ENCODE data around the gene HRH1. TPM values are rescaled to one million over a fixed set of nuclear protein-coding genes. Genes with fewer than 3 reads are reported as not detected.

The HRH1 gene
- total RNA-seq, 2 experiments from 2014 or later, result not detected

DNA sequence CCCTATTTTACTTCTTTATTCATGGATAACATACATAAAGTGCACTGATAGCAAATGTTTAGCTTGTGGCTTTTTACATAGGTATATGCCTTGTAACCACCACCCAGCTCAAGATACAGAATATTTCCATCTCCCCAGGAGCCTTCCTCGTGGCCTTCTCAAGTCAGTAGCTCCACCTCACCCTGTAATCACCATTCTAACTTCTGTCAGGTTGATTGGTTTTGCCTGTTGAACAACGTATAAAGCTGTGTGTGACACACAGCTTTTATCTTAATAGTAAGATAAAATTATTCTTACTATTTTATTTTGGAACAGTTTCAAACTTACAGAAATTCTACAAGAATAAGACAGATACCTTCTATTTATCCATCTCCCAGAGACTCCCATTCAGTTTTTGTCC is 131.2 kb downstream of the HRH1 start:
- Mint-ChIP-seq H3K4me3 (no peak overlapping the region), H3K27me3 (no peaks in the 10 kb centered on the region), H3K9me3 (no peaks in the 10 kb centered on the region), H3K36me3 (ENCODE audit: low read depth) (peaks cover 49% of the 10 kb centered on the region), H3K27ac (no peak overlapping the region), H3K4me1 (ENCODE audit: low read depth) (peaks cover 47% of the 10 kb centered on the region)
- Histone ChIP-seq H3K9me3 (ENCODE audit: control insufficient read depth in 1 of 2, insufficient read depth in 1 of 2, low read length in 2 of 2) (no peaks in the 10 kb centered on the region), H3K27ac (ENCODE audit: low read depth in 1 of 2, low read length in 2 of 2) (no peak overlapping the region), H3K4me3 (ENCODE audit: low read length) (no peak overlapping the region), H3K36me3 (ENCODE audit: insufficient read depth, low read length) (peaks cover 27% of the 10 kb centered on the region), H3K4me1 (ENCODE audit: insufficient read depth, low read length) (peaks cover 18% of the 10 kb centered on the region), H3K27me3 (ENCODE audit: control insufficient read depth in 1 of 2, insufficient read depth in 2 of 2, low read length in 2 of 2) (no peaks in the 10 kb centered on the region)
- intact Hi-C loops (cut with DNase I, micrococcal nuclease), result no loop called here
- TF ChIP-seq, protein P1, sequence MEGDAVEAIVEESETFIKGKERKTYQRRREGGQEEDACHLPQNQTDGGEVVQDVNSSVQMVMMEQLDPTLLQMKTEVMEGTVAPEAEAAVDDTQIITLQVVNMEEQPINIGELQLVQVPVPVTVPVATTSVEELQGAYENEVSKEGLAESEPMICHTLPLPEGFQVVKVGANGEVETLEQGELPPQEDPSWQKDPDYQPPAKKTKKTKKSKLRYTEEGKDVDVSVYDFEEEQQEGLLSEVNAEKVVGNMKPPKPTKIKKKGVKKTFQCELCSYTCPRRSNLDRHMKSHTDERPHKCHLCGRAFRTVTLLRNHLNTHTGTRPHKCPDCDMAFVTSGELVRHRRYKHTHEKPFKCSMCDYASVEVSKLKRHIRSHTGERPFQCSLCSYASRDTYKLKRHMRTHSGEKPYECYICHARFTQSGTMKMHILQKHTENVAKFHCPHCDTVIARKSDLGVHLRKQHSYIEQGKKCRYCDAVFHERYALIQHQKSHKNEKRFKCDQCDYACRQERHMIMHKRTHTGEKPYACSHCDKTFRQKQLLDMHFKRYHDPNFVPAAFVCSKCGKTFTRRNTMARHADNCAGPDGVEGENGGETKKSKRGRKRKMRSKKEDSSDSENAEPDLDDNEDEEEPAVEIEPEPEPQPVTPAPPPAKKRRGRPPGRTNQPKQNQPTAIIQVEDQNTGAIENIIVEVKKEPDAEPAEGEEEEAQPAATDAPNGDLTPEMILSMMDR (IDR thresholded peaks at IDR 0.05), result no peak
- CTCF ChIA-PET, result no interaction called here
- ATAC-seq (ENCODE audit: poor library complexity), result no peak
- no peak for DNase-seq
- POLR2A ChIA-PET, result interaction anchor here (1.5 kb wide), 1 partner anchor 13 kb away, joined by 6 read pairs; the partner anchor contains the start of gene ATG7

DNA sequence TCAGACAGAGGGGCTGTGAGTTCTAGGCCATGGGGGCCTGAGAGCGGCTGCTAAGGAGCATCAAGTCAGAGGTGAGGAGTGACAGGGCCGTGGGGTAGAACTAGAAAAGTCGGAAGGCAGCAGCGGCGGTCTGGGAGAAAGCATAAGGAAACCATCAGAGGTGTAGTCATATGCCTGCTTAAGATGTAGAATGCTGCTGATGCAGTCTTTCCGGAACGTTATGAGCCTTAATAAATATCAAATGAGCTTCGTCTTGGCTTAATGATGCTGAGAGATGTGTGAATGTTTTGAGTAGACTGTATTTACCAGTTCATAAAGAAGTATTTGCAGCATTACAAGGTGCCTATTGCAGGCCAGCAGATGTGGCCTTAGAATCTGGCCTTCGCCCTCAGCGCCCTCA is 133.1 kb downstream of the HRH1 start:
- peaks cover 58% of the 10 kb centered on the region for H3K4me1 Mint-ChIP-seq (ENCODE audit: low read depth)
- no peaks in the 10 kb centered on the region for H3K9me3 Mint-ChIP-seq
- Histone ChIP-seq H3K4me3 (ENCODE audit: low read length) (no peak overlapping the region), H3K27me3 (ENCODE audit: control insufficient read depth in 1 of 2, insufficient read depth in 2 of 2, low read length in 2 of 2) (no peaks in the 10 kb centered on the region), H3K9me3 (ENCODE audit: control insufficient read depth in 1 of 2, insufficient read depth in 1 of 2, low read length in 2 of 2) (no peaks in the 10 kb centered on the region), H3K27ac (ENCODE audit: low read depth in 1 of 2, low read length in 2 of 2) (peak overlapping the region in 1 of 2 donors; percentile 7), H3K36me3 (ENCODE audit: insufficient read depth, low read length) (peaks cover 13% of the 10 kb centered on the region), H3K4me1 (ENCODE audit: insufficient read depth, low read length) (peaks cover 35% of the 10 kb centered on the region)
- no peak overlapping the region for H3K4me3 Mint-ChIP-seq
- H3K27ac Mint-ChIP-seq, result peak overlapping the region; percentile 88
- CTCF ChIA-PET, result no interaction called here
- no peak for DNase-seq
- TF ChIP-seq, protein P1 (IDR thresholded peaks at IDR 0.05), result no peak
- POLR2A ChIA-PET, result interaction anchor here (0.5 to 2.5 kb wide), 2 partner anchors 14 to 18 kb away, joined by 3 to 16 read pairs; partner anchors contain the start of gene ATG7
- intact Hi-C loops (cut with DNase I, micrococcal nuclease), result no loop called here
- H3K36me3 Mint-ChIP-seq (ENCODE audit: low read depth), result peaks cover 31% of the 10 kb centered on the region
- ATAC-seq (ENCODE audit: poor library complexity), result no peak
- no peaks in the 10 kb centered on the region for H3K27me3 Mint-ChIP-seq

DNA sequence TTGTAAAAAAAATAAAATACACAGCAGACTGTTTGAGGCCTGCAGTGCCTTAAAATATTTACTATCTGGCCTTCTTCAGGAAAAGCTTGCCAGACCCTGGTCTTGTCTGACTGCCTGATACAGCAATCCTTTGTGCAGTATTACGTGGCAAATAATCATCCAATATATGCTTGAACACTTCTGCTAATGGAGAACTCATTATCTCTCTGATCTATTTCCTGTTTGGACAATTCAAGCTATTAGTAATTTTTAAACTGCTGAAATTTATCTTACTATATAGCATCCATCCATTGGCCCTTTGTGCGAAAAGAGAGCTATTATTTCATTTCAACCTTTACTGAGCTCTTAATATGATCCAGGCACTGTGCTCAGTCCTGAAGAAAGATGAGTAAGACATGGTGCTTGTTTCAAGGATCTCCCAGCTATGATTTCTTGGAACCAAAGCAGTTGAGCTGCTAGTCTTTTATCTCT is 133.8 kb downstream of the HRH1 start:
- H3K36me3 ChIP-seq (ENCODE audit: insufficient read depth, low read length), result peaks cover 7% of the 10 kb centered on the region
- no peak for DNase-seq
- no peaks in the 10 kb centered on the region for H3K27me3 Mint-ChIP-seq
- H3K4me3 ChIP-seq (ENCODE audit: low read length), result no peak overlapping the region
- CTCF ChIA-PET, result interaction anchor here (0.6 kb wide), 1 partner anchor 68 kb away, joined by 3 read pairs; no protein-coding TSS in a partner anchor
- H3K36me3 Mint-ChIP-seq (ENCODE audit: low read depth), result peaks cover 24% of the 10 kb centered on the region
- H3K4me1 ChIP-seq (ENCODE audit: insufficient read depth, low read length), result peaks cover 35% of the 10 kb centered on the region
- peak overlapping the region; percentile 88 for H3K27ac Mint-ChIP-seq
- H3K27ac ChIP-seq (ENCODE audit: low read depth in 1 of 2, low read length in 2 of 2), result peak overlapping the region; percentile 7 to 11
- intact Hi-C loops (cut with DNase I, micrococcal nuclease), result no loop called here
- H3K4me3 Mint-ChIP-seq, result no peak overlapping the region
- peaks cover 64% of the 10 kb centered on the region for H3K4me1 Mint-ChIP-seq (ENCODE audit: low read depth)
- H3K9me3 Mint-ChIP-seq, result no peaks in the 10 kb centered on the region
- H3K9me3 ChIP-seq (ENCODE audit: control insufficient read depth in 1 of 2, insufficient read depth in 1 of 2, low read length in 2 of 2), result no peaks in the 10 kb centered on the region
- no peak for ATAC-seq (ENCODE audit: poor library complexity)
- no peaks in the 10 kb centered on the region for H3K27me3 ChIP-seq (ENCODE audit: control insufficient read depth in 1 of 2, insufficient read depth in 2 of 2, low read length in 2 of 2)
- POLR2A ChIA-PET, result interaction anchor here (0.5 to 2.5 kb wide), 2 partner anchors 15 to 17 kb away, joined by 3 to 16 read pairs; partner anchors contain the start of gene ATG7
- TF ChIP-seq, protein P1 (IDR thresholded peaks at IDR 0.05), result no peak

Data from CD4-positive, alpha-beta T cell (primary cell).